SHP77 treated with DMSO at 0.1 percent for 48 hours (cell line): Measurements from ENCODE around the gene COQ10B.
"Not testable (repeated sequence)": the region's sequence is repeated elsewhere in the genome, so short reads cannot be mapped to it uniquely, and the experiment has no call there.

ENCODE experiments used
- DNase-seq: peaks from one replicate; lab custom pipeline; 2025; lab: John Stamatoyannopoulos, UW

The COQ10B gene

DNA sequence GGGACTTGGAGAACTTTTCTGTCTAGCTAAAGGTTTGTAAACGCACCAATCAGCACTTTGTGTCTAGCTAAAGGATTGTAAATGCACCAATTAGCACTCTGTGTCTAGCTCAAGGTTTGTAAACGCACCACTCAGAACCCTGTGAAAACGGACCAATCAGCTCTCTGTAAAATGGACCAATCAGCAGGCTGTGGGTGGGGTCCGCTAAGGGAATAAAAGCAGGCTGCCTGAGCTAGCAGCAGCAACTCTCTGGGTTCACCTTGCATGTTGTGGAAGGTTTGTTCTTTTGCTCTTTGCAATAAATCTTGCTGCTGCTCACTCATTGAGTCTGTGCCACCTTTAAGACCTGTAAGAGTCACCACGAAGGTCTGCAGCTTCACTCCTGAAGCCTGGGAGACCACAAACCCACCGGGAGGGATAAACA, 2.4 kb upstream of the COQ10B start:
- not testable (repeated sequence) for DNase-seq

DNA sequence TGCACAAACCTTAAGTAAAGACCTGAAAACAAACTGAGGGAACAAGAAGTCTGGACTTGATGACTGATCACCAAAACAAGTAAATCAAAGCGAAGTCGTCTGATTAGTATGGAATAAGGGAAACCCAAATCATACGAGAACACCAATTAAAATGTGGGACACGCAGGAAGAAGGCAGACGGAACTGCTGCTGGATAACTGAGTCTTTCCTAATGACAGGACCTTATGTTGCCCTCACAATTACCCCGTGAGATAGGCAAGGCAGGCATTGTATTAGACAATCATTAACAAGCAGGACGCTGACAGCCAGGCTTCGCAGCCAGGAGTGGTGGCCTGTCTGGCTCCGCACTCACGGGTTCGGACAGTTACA, 614 bp upstream of the COQ10B start:
- no peak for DNase-seq

DNA sequence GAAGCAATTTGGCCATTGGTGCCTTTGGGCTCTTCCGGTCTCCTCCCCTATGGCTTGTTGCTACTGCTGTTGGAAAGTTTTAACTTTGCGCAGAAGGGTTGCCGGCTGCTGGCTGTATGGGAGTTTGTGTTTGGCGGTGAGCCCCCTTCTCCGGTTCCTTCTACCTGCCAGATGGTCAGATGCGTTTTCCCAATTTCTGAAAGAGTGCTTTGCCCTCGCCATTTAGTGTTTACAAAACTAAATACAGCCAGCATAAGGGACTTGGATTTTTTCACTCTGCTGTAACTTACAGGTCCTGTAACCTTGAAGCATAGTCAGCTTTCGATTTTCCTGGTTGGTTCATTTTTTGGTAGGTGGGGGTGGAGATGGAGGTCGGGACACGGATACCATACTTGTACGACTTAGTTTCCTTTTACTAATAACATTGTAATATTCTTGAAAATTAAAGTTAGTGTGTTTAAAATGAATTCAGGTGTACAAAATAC, 604 bp downstream of the COQ10B start:
- DNase-seq: no peak

DNA sequence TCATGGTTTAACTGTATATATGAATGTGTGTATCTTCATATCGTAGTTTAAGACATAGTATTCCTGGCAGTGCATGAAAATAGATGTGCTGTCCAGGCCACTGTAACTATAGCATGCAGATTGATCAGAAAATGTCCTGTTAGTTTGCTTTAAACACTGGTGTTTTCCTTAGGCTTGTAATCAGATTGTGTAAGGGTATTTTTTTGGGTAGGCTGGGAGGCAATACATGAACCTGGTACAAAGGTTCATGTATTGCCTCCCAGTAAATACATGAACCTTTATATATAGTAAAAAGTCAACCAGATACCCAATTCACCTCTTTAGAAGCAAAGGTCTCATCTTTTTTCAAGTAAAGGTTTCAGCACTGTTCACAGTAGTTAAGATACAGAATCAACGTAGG, 1.6 kb downstream of the COQ10B start:
- no peak for DNase-seq

DNA sequence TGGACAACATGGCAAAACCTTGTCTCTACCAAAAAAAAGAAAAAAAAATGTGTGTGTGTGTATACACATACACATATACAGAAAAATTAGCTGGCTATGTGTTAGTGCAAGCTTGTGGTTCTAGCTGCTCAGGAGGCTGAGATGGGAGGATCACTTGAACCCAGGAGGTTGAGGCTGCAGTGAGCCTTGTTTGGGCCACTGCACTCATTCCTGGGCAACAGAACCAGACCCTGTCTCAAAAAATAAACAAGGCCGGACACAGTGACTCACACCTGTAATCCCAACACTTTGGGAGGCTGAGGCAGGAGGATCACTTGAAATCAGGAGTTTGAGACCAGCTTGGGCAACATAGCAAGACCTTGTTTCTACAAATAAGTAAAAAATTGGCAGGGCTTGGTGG, 2.1 kb downstream of the COQ10B start:
- no peak for DNase-seq

DNA sequence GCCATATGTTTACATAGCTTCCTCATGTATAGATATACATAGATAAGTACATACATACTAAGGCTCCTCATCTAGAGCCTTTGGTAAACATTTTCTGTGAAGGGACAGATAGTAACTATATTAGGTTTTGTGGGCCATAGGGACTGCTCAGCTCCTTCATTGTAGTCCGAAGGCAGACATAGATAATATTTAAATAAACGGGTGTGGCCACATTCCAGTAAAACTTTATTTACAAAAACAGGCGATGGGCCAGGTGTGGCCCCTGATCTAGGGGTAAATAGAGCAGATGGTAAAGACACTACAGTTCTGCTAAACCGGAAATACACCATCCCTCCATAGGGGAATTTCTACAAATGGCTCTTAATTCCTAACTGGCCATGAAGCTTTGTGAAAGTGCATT, 7.3 kb downstream of the COQ10B start:
- no peak for DNase-seq

DNA sequence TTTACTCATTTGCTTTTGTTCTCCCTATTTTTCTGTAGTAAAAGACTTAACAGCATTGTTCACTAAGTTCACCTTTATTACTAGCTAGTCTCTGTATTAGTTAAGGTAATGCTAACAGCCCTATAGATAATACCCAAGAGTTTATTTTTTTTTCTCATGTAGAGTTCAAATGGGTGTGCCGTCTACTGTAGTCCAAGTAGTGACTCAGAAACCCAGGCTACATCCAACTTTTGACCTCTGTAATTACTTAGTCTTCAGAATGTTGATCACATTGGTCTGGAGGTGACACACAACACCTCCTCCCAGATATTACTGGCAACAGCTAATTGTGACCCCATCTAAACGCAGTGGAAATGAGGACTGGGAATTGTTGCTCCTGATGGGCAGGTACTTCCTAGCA, 7.7 kb downstream of the COQ10B start:
- no peak for DNase-seq

DNA sequence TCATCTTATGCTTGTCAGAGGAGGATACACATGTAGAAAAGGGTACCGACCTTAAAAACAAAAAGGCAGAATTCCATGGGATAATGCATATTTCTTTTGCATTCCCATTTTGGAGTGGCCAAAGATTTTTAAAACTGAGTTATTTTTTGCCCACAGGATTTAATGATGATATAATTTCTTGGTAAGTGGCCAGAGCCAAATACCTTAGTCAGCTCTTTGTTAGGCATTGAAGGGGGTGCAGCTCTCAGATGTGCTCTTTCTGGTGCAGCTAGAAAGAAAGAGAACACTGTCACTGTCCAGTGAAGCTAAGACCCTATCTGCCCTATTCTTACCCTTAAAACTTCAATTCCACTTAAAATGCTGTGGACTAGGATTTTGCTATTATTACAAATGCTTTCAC, 10.8 kb downstream of the COQ10B start:
- no peak for DNase-seq

DNA sequence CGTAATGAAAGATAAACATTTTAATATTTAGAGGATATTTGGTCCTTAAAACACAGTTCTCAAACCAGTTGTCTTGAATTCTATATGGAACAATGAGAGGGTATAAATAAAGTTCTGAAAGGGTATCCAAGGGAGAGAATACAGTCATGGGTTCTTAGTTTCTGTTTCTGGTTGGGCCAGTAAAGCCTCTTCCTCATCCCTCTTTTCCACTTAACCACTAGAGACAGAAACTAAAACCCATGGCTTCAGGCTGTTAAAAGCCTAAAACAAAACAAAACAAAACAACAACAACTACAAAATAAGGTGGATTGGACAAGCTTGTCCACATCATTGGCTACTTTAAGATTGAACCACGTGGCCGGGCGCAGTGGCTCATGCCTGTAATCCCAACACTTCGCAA, 18.8 kb downstream of the COQ10B start:
- DNase-seq: no peak

DNA sequence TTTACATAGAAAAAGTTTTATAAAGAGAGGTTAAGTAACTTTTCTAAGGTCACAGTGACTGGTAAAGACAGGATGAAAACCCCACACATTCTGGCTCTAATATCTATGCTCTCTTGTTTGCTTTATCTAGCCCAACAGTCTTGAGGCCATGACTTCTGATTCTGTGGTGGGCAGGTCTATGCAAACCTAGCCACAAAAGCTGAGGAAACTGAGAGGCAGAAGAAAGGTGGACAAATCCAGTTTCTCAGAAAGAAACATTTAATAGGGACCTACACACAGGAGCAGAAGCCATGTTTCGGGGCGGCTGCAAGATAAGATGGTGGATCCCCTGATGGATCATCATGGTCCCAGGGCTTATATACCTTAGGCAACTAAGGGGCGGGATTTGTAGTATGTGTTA, 24.4 kb downstream of the COQ10B start:
- DNase-seq: no peak

DNA sequence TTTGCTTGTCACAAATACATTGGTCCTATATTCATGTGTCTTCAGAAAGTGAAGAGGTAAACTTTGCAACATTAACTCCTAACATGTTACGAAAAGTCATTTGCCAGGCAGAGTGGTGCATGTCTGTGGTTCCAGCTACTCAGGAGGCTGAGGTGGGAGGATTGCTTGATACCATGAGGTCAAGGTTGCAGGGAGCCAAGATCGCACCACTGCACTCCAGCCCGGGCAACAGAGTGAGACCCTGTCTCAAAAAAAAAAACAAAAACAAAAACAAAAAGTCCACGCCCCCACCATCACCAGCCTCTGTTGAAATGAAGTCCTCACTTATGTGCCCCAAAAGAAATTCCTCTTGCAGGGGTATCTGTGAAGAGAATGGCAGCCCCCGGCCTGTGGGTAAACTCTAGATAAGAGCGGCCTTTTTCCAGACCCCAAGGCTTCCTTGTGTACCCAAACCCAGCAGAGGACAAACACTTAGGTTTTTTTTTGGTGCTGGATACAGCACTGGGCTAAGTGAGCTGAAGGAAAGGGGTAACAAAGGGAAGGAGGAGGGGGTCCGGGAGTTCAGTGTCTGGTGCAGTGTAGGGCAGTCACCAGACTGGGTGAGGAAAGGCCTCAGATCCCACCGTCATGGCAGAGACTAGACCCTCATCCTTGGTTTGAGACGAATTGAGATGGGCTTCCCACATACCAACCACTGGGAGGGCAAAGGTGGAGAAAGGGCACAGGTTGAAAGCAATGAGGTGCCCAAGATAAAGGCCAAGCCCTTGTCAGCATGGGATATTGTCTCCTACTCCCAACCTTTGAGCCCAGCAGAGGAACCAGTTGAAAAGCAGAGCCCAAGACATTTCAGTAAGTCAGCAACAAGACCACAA, 27.0 kb downstream of the COQ10B start:
- DNase-seq: no peak

DNA sequence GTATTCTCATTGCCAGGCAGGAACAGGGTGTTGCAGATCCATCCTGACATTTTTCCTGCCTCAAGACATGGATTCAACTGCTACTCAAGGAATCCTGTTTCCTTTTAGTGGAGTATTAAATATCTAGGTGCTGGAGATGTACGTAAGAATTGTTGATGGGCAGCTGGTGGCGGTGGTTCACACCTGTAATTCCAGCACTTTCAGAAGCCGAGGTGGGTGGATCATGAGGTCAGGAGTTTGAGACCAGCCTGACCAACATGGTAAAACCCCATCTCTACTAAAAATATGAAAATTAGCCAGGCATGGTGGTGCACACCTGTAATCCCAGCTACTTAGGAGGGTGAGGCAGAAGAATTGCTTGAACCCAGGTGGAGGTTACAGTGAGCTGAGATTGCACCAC, 30.9 kb downstream of the COQ10B start:
- DNase-seq: not testable (repeated sequence)

DNA sequence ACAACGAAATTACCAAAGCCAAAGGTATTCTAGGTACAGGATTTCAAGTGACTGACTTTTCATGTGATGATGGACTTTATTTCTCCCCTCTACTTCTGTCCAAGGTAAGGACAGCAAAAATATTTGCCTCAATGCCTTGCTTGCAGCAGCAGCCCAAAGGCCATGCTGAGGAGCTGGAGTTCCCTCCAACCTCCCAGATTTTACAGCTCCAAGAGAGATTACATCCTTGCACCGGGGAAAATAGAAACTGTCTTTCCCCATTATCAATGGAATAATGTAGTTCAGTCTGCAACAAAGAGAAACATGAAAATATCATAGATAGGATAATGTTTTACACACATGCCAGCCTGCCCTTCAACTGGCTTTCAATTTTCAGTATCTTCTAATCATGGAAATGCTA, 32.8 kb downstream of the COQ10B start:
- DNase-seq: no peak

DNA sequence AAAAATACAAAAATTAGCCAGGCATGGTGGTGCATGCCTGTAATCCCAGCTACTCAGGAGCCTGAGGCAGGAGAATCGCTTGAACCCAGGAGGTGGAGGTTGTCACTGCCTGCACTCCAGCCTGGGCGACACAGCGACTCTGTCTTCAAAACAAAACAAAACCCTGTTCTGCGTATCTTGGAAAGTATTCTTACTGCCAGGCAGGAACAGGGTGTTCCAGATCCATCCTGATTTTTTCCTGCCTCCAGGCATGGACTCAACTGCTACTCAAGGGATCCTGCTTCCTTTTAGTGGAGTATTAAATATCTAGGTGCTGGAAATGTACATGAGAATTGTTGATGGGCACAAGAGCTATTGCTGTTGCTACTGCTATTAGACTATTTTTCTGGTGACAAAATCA, 34.0 kb downstream of the COQ10B start:
- DNase-seq: no peak

DNA sequence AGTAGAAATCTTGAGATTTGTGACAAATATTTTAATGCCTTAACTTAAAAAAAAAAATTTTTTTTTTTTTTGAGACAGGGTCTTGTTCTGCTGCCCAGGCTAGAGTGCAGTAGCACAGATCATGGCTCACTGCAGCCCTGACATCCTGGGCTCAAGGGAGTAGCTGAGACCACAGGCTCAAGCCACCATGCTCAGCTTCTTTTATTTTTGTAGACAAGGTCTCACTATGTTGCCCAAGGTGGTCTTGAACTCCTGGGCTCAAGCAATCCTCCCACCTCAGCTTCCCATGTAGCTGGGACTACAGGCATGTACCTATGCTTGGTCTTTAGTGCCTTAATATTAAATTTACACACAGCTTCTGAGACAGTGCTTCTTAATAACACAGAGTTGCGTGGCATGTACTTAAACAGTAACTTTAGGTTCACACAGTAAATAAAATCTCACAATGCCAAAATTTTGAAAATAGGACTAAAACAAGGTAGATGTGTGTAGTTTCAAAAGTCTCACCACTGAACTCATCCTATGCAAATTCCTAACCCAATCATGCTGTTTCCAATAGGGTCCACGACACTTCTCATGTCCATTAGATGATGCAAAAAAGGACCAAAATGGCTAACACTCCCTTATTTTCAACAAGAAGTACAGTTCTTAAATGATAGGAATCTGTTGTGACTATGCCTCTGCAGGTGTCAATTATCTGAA, 42.2 kb downstream of the COQ10B start:
- DNase-seq: no peak

DNA sequence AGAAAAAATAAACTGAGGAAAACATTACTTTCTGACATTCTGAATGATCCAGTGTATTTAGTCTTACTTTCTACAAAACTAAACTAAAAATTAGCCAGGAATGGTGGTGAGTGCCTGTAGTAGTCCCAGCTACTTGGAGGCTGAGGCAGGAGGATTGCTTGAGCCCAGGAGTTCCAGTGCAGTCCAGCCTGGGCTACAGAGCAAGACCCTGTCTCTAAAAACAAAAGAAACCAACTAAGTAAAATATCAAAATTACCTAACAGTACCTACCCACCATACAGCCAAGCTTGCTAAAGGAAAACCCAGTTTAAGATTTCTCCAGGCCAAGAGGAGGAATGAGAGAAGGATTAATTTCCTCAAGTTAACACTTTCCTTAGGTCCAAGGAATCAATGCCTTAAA, 43.3 kb downstream of the COQ10B start:
- no peak for DNase-seq

DNA sequence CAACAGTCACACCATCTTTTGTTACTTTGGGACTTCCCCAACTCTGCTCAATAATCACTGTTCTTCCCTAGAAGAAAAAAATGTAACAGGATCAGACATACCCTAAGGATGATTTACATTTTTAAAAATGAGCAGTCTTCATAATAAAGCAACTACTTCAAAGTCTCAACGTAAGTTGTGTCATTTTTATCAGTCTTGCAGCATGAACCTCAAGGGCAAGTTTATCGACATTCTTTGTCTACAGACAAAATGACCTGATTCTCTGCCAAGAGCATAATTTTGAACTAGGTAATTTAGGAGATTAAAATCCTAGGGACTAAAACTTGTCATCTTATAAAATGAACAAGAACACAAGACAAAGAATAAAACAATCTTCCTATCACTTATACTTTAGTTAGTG, 44.0 kb downstream of the COQ10B start:
- DNase-seq: no peak

DNA sequence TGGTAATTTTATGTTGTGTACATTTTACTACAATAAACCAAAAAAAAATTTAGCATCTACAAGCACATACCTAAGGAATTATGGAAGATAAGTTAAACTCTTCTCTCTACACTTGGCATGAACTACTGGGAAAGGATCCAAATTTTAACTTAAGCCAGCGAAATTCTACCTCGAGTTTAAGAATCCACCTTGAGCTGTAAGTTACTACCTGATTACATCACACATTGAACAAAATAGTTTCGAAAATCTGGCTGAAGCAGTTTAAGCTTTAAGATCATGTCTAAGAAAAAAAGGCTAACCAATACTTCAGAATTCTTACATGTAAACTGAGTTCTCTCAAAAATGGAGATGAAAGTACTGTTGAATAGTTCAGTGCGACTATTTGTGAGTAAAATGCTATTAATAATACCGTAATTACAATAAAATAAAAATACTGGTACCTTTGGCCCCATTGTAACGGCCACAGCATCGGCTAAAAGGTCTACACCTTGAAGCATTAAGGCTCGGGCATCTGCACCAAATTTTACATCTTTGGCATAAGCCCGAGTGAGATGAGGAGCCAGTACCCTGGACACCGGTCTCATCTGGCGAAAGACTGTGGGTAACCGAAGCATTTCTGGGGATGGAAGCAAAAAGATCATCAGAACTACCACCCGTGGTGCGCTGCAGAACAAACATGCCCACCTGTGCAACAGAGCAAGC, 45.0 kb downstream of the COQ10B start:
- no peak for DNase-seq

DNA sequence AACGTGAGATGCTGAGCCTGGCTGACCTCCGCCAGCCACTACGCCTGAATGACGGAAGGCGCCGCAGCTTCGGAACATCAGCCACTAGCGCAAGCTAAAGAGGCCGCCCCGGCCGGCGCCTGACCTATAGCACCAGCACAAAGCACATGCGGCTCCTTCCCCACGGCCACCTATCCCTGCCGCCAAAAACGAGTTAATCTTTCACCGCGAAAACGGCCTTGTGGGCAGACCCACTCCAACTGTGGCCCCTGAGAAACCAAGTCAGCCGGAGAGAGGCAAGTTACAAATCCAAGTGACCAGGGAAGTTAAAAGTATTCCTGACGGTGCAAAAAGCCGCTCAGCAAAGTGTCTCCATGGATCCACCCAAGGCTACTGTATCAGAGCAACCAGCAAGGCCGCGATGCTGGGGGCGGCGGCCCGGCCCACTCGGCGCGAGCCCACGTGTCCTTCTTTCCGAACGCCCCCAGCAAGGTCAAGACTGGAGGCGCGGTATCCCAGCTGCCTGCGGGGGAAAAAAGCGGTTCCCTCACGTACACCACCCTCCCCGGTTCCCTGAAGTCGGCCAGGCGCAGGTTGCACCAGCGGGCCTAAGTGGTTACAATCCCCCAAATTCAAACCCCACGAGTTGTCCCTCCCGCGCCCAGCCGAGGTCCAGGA, 45.7 kb downstream of the COQ10B start:
- DNase-seq: no peak

DNA sequence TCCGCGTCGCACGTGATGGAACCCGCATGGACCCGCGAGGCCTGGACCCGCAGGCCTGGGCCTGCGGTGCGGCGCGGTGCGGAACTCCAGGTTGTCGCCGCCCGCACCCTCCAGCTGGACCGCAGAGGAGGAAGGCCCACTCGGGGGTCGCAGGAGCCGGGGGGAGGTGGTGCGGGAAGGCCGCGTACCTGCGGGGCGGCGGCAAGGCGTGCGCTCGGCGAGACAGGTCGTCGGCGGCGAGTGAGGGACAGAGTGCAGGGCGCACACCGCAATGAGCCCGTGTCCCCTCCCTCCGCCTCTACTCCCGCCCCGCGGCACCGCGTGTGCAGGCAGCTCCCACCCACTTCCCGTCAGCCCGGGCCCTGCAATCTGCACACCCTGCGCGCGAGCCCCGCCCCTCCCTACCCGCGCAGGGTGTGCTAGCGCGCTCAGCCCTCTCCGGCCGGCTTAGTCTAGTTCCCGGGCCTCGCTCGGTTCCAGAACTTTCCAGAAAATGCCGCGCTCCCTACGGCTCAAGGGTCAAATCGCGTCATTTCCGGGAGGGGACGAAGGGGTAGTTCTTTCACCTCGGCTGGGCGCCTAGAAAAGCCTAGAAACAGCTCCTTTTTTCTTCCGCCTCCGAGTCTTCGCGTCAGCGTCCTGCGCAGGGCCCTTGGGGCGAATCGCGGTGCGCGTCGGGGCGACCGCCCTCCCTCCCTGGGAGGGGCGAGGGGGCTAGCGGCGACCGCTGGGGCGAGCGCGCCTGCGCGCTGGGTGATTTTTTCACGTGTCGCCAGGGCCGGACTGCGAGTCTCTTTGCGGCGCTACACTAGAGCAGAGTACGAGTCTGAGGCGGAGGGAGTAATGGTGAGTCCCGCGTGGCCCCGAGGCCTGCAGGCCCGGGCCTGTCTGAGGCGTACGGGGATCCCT, 46.5 kb downstream of the COQ10B start, which contains the start of the genes HSPD1 and HSPE1:
Gene HSPD1 (minus strand): TSS at position 247 of the 909 bp plus-strand sequence. CDS start 992 bp downstream, outside the sequence.
Gene HSPE1 (plus strand): TSS at position 786 of the 909 bp plus-strand sequence. CDS start 58 bp downstream, at position 844.
- DNase-seq: peak; percentile 92
